ENCODE data around the gene INHBB. TPM values are rescaled to one million over a fixed set of nuclear protein-coding genes. Genes with fewer than 3 reads are reported as not detected.

Gene INHBB
- total and polyA plus RNA-seq, 2 of the 4 experiments (the other 2 are of a cell fraction) = 0.18 to 0.92 TPM

GRCh38 chr2:120344214-120344975, 1.5 kb upstream of the INHBB start:
- Histone ChIP-seq H3K27me3 (ENCODE audit: control insufficient read depth, insufficient read depth, low read length) (peaks cover 90% of the 10 kb centered on the region), H2AK9ac (replicated peaks; ENCODE audit: low read depth, low read length, poor library complexity) (no peak overlapping the region), H2AK5ac (ENCODE audit: low read depth, low read length) (no peak overlapping the region), H4K5ac (ENCODE audit: low read depth, low read length) (no peak overlapping the region), H3K4ac (ENCODE audit: low read depth, low read length) (no peak overlapping the region), H4K91ac (ENCODE audit: insufficient read depth, low read depth, low read length) (peak overlapping the region; percentile 9; the same call in 1 of the 2 replicates), H2BK120ac (ENCODE audit: low read depth, low read length) (no peak overlapping the region), H3K14ac (replicated peaks; ENCODE audit: low read depth, low read length) (no peak overlapping the region), H3K79me1 (ENCODE audit: low read depth in 1 of 2, low read length in 2 of 2) (no peaks in the 10 kb centered on the region), H3K56ac (ENCODE audit: extremely low read depth, insufficient read depth, low read length) (no peak overlapping the region), H3K4me1 (ENCODE audit: control insufficient read depth, insufficient read depth, low read length) (peaks cover 6% of the 10 kb centered on the region; the same call in 1 of the 2 replicates), H3K4me2 (ENCODE audit: low read depth, low read length) (peak overlapping the region; percentile 77), H3K23ac (ENCODE audit: low read depth, low read length) (no peak overlapping the region), H3K18ac (ENCODE audit: low read depth, low read length) (no peak overlapping the region), H3K36me3 (ENCODE audit: control insufficient read depth, insufficient read depth, low read length) (no peaks in the 10 kb centered on the region), H3K27ac (ENCODE audit: insufficient read depth, low read length) (no peak overlapping the region), H2AFZ (replicated peaks; ENCODE audit: low read length, poor library complexity) (peak overlapping the region; percentile 61), H3K9ac (ENCODE audit: low read depth, low read length) (no peak overlapping the region; the same call in 1 of the 2 replicates), H3K9me3 (ENCODE audit: control insufficient read depth, insufficient read depth, low read length) (no peaks in the 10 kb centered on the region), H4K20me1 (ENCODE audit: insufficient read depth, low read length) (peaks cover 12% of the 10 kb centered on the region), H2BK5ac (ENCODE audit: low read depth, low read length, poor library complexity, severe bottlenecking) (no peak overlapping the region), H3K4me3 (ENCODE audit: insufficient read depth, low read depth, low read length) (peak overlapping the region; percentile 48; the same call in 1 of the 2 replicates), H3K9me1 (ENCODE audit: insufficient read depth, low read length) (no peaks in the 10 kb centered on the region), H2BK15ac (ENCODE audit: low read depth, low read length) (no peak overlapping the region), H4K8ac (ENCODE audit: low read depth in 2 of 2, low read length in 2 of 2) (no peak overlapping the region), H2BK20ac (ENCODE audit: low read depth, low read length) (no peak overlapping the region)
- no peak; the same call in 1 of the 2 replicates for ATAC-seq (ENCODE audit: low read depth)
- peak; percentile 10; the same call in 1 of the 2 replicates for TF ChIP-seq MAZ (IDR thresholded peaks at IDR 0.05; ENCODE audit: borderline replicate concordance, low read depth, low read length)
- 0 out of 2 replicates have a peak, but pooled peaks have one; percentile 15 for TF ChIP-seq RAD21 (IDR thresholded peaks at IDR 0.05; ENCODE audit: low read length)
- TF ChIP-seq MAFK (IDR thresholded peaks at IDR 0.05; ENCODE audit: low read depth, low read length) = no peak
- TF ChIP-seq NFE2L2 (IDR thresholded peaks at IDR 0.05; ENCODE audit: low read depth, low read length) = no peak
- no peak for TF ChIP-seq FOS (IDR thresholded peaks at IDR 0.05; ENCODE audit: low read depth, low read length)
- TF ChIP-seq SMC3 (IDR thresholded peaks at IDR 0.05; ENCODE audit: low read depth, low read length) = peak; percentile 13; the same call in 1 of the 2 replicates
- in situ Hi-C loops (cut with MboI; ENCODE audit: low sequenced_read_pairs) = loop anchor here (5.0 to 25.0 kb wide), 3 partner anchors 333 to 730 kb away; no protein-coding TSS in a partner anchor
- no peak for DNase-seq
- CTCF ChIA-PET = interaction anchor here (2.1 to 3.2 kb wide), 2 partner anchors 331 to 337 kb away, joined by 12 to 34 read pairs; no protein-coding TSS in a partner anchor
- no TSS peak for BruUV-seq (replicated peaks)
- dilution Hi-C loops (cut with HindIII; ENCODE audit: low sequenced_read_pairs, unreplicated experiment) = no loop called here
- POLR2A ChIA-PET (ENCODE audit: unreplicated experiment) = no interaction called here
- intact Hi-C loops (cut with micrococcal nuclease) = no loop called here
- WGBS, 2 experiments (ENCODE audit: extremely low coverage in 2 of 2, insufficient read length in 1 of 2) = 3% methylated on average over 12 of the region's 75 CpGs; no CpG with 5 or more reads in 1 of the 2 experiments

Measured in IMR-90 (cell line).